Stimulated activated CD8-positive, alpha-beta memory T cell treated with anti-CD3 and anti-CD28 coated beads, Interleukin-12 subunit alpha, Interleukin-12 subunit beta, amount 100 ng/mL, for 24 hours (primary cell): ENCODE data around the gene EFNA5.
"Not testable (repeated sequence)": the region's sequence is repeated elsewhere in the genome, so short reads cannot be mapped to it uniquely, and the experiment has no call there.

Experiments used
- DNase-seq: peaks from one replicate; pipeline ENCODE4 v3.0.0-alpha.2; 2020; ENCODE audit errors: extremely low read depth

Gene EFNA5

GRCh38 chr5:107369622-107370021 lies 301.1 kb downstream of the EFNA5 start:
- DNase-seq = no peak

GRCh38 chr5:107368615-107369014 lies 302.1 kb downstream of the EFNA5 start:
- DNase-seq = no peak

GRCh38 chr5:107367939-107368338 lies 302.8 kb downstream of the EFNA5 start:
- no peak for DNase-seq

GRCh38 chr5:107367480-107367879 lies 303.3 kb downstream of the EFNA5 start:
- no peak for DNase-seq

GRCh38 chr5:107365320-107366109 lies 305.2 kb downstream of the EFNA5 start:
- no peak for DNase-seq

GRCh38 chr5:107364443-107365319 lies 306.1 kb downstream of the EFNA5 start:
- DNase-seq = no peak

- no peak for DNase-seq
Observed at GRCh38 chr5:107363768-107364167, 307.0 kb downstream of the EFNA5 start.

GRCh38 chr5:107361945-107362344 lies 308.8 kb downstream of the EFNA5 start:
- DNase-seq = no peak

GRCh38 chr5:107359916-107360234 lies 310.9 kb downstream of the EFNA5 start:
- no peak for DNase-seq

- no peak for DNase-seq
Observed at GRCh38 chr5:107359033-107359915, 311.5 kb downstream of the EFNA5 start.

GRCh38 chr5:107356891-107357290 lies 313.8 kb downstream of the EFNA5 start:
- no peak for DNase-seq

- DNase-seq = no peak
Observed at GRCh38 chr5:107352576-107352975, 318.2 kb downstream of the EFNA5 start.

- DNase-seq = not testable (repeated sequence)
Observed at GRCh38 chr5:107346580-107346979, 324.2 kb downstream of the EFNA5 start.

GRCh38 chr5:107342371-107342770 lies 328.4 kb downstream of the EFNA5 start:
- DNase-seq = no peak

GRCh38 chr5:107341376-107342084 lies 329.2 kb downstream of the EFNA5 start:
- no peak for DNase-seq

- no peak for DNase-seq
Observed at GRCh38 chr5:107340631-107341030, 330.1 kb downstream of the EFNA5 start.

- DNase-seq = no peak
Observed at GRCh38 chr5:107338335-107338734, 332.4 kb downstream of the EFNA5 start.

- DNase-seq = no peak
Observed at GRCh38 chr5:107337281-107337680, 333.5 kb downstream of the EFNA5 start.

GRCh38 chr5:107331882-107332281 lies 338.9 kb downstream of the EFNA5 start:
- no peak for DNase-seq

- no peak for DNase-seq
Observed at GRCh38 chr5:107331312-107331711, 339.4 kb downstream of the EFNA5 start.

- no peak for DNase-seq
Observed at GRCh38 chr5:107330903-107331302, 339.8 kb downstream of the EFNA5 start.
